ENCODE data around the gene ABLIM1.

DNA sequence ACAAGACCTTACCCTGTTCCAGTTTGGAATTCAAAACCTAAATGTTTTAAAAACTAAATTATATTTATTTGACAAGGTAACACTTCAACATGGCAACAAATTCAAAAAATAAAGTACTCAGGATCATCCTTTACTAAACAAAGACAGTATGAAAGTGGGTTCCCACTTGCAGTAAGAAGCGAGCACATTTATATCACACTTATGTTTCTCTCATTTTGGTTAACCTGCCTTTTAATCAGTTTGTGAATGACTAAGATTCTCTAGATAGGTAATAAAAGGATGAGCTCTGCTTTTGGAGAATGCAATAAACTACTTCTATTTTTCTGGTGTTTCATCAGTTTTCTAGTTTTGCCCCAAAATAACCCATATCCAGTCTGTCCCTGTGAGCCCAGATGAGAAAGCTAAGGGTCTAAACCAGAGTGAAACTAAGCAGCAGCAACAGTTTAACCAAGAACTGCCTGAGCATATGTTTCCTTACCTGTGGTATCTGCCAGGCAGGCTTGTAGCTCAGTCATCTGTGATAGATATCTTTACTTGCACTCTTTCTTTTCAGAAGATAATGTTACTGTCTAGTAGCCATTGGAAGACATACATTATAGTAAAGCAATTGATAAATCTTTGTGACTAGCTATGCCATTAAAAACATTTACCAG, 64.1 kb downstream of the ABLIM1 start:
- TF ChIP-seq, protein P1, sequence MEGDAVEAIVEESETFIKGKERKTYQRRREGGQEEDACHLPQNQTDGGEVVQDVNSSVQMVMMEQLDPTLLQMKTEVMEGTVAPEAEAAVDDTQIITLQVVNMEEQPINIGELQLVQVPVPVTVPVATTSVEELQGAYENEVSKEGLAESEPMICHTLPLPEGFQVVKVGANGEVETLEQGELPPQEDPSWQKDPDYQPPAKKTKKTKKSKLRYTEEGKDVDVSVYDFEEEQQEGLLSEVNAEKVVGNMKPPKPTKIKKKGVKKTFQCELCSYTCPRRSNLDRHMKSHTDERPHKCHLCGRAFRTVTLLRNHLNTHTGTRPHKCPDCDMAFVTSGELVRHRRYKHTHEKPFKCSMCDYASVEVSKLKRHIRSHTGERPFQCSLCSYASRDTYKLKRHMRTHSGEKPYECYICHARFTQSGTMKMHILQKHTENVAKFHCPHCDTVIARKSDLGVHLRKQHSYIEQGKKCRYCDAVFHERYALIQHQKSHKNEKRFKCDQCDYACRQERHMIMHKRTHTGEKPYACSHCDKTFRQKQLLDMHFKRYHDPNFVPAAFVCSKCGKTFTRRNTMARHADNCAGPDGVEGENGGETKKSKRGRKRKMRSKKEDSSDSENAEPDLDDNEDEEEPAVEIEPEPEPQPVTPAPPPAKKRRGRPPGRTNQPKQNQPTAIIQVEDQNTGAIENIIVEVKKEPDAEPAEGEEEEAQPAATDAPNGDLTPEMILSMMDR (IDR thresholded peaks at IDR 0.05), result no peak
- no peak for TF ChIP-seq ZFX (IDR thresholded peaks at IDR 0.05; ENCODE audit: borderline replicate concordance)

All from 22Rv1 (cell line).